GM23248 (cell line): ENCODE data around the gene SNTB2.

Experiments used
- EZH2 ChIP-seq: fragments of 200-600 bp; sonication (generic); IDR thresholded peaks from 2 replicates; pipeline ENCODE4 v1.6.1; 2018; ENCODE audit warnings: antibody characterized with exemption, mild to moderate bottlenecking; ENCODE audit not compliant: insufficient read depth, poor library complexity, severe bottlenecking
- EZH2phosphoT487 ChIP-seq: fragments of 200-600 bp; sonication (generic); IDR thresholded peaks from 2 replicates; pipeline ENCODE4 v1.6.1; 2018; ENCODE audit warnings: antibody characterized with exemption, moderate library complexity, mild to moderate bottlenecking, low read depth; ENCODE audit not compliant: insufficient read depth

DNA sequence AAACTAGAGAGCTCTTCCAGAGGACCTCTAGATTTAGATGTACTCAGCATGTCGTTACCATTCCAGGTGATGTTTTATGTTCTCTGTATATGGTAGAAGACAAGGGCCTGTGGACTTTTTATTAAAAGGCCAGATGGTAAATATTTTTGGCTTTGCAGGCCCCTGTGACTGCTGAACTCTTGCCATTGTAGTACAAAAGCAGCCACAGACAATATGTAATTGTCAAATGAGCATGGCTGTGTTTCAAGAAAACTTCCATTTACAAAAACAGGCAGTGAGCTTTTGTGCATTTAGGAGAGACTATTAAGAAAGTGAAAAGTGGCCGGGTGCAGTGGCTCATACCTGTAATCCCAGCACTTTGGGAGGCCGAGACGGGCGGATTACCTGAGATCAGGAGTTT is 157.2 kb downstream of the SNTB2 start:
- TF ChIP-seq EZH2phosphoT487 (no peak), EZH2 (no peak)
